GM18909 (cell line): ENCODE measurements around the gene HK3.

ENCODE experiments used
- ATAC-seq: cut with Tn5 transposase; IDR thresholded peaks from one replicate; pipeline ENCODE4 v1.9.1; 2021; ENCODE audit warnings: mild to moderate bottlenecking; ENCODE audit not compliant: unreplicated experiment, poor library complexity

Gene HK3, protein sequence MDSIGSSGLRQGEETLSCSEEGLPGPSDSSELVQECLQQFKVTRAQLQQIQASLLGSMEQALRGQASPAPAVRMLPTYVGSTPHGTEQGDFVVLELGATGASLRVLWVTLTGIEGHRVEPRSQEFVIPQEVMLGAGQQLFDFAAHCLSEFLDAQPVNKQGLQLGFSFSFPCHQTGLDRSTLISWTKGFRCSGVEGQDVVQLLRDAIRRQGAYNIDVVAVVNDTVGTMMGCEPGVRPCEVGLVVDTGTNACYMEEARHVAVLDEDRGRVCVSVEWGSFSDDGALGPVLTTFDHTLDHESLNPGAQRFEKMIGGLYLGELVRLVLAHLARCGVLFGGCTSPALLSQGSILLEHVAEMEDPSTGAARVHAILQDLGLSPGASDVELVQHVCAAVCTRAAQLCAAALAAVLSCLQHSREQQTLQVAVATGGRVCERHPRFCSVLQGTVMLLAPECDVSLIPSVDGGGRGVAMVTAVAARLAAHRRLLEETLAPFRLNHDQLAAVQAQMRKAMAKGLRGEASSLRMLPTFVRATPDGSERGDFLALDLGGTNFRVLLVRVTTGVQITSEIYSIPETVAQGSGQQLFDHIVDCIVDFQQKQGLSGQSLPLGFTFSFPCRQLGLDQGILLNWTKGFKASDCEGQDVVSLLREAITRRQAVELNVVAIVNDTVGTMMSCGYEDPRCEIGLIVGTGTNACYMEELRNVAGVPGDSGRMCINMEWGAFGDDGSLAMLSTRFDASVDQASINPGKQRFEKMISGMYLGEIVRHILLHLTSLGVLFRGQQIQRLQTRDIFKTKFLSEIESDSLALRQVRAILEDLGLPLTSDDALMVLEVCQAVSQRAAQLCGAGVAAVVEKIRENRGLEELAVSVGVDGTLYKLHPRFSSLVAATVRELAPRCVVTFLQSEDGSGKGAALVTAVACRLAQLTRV

DNA sequence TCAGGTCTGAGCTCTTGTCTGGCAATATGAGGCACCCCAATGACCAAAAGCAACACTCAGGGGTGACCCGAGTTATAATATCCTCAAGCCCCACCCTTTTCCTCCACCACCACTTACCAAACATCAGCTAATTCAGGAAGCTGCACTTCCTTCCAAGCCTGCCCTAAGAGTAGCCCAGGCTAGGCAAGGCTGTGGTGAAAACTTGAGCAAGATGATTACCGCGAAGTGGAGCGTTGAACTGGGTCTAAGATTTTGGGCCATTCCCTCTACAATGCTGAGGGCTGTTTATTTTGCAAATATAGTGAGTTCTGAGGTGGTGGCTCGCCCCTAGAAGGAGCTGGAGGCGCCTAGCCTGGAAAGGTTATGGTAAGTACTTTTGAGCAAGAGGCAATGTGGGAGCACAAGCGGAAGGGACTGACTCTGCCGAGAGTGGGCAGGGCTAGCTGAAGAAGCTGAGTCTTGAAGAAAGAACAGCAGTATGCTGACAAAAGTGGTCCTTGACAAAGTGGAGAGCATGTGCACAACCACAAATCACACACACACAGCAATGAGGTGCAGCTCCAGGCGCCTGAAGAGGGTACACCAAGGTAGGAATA lies at the start of gene HK3:
TSS of gene HK3 (minus strand) at position 51 of the 596 bp plus-strand sequence. CDS start 3,187 bp downstream, outside the sequence.
- no peak for ATAC-seq

DNA sequence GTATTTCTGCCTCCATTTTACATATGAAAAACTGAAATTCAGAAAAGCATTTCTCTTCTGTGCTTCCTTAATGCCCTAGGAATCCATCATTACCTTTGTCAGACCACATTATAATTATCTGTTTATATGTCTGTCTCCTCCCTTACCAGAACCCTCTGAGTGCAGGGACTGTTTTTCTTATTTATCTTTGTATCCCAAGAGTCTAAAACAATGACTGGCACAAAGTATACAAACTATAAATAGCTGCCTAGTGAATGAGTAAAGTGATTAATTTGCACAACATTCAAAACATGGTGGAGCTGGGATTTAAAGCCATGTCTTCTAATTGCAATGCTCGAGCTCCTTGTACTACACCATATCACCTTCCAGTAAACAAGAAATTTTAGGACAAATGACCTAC lies 49.3 kb upstream of the HK3 start:
- no peak for ATAC-seq

DNA sequence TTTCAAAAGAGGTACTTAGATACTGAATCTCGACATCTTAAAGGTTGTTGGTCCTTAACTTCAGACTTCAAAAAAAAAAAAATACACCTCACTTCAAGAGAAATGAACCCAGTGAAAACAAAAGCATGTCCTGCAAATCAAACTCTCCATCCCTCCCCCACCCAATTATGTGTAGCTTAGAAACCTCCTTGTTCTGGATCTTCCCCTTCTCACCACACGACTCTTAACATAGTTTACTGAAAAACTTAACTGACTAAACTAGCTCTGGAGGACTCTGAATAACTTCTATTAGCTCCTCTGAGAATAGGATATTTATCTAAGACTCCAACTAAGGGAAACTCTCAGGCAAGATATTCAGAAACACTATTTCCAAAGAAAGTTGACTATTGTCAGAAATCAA lies 48.7 kb upstream of the HK3 start:
- no peak for ATAC-seq

DNA sequence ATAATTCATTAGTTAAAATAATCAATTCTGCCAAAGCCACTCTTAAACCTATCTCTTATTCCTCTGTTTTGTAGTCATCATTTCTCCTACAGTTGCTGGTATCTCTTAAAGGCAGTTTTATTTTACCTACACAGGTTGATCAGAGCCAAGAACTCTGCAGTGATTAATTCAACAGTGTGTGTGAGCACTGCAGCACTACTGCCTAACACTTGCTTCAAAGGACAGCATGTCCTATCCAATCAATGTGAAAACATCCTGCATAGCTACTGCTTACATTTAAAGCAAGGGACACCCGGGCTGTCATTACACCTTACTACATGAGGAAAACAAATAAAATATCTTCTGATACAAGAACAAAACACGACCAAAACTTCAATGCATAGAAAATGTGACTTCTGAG lies 45.1 kb upstream of the HK3 start:
- ATAC-seq: no peak

DNA sequence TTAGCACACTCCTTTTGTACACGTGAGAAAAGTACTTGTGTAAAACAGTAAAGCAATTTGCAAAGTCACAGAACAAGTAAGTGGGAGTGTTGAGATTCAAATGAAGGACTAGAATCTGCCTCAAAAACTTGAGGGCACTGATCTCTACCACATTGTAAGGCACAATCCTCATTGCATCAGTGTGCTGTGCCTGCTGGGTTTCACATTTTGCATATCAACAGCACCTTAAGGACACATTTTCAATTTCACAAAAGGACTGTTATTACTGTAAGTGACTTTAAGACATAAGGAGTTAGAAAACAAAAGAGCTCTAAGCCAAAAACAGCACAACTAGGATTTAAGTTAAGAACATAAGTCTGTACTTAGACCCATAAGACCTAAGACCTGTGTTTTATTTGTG lies 44.7 kb upstream of the HK3 start:
- no peak for ATAC-seq

DNA sequence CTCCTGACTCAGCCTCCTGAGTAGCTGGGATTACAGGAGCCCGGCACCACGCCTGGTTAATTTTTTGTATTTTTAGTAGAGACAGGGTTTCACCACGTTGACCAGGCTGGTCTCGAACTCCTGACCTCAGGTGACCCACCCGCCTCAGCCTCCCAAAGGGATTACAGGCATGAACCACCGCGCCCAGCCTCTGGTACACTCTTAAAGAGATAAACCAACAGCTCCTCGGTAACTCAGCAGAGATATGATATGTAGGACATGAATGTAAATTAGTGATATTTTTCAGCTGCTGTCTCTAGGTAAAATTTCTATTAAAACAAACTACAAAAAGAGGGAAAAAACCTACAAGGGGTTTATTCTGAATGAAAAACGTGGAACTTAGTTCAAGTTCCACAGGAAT lies 42.8 kb upstream of the HK3 start:
- ATAC-seq: no peak

DNA sequence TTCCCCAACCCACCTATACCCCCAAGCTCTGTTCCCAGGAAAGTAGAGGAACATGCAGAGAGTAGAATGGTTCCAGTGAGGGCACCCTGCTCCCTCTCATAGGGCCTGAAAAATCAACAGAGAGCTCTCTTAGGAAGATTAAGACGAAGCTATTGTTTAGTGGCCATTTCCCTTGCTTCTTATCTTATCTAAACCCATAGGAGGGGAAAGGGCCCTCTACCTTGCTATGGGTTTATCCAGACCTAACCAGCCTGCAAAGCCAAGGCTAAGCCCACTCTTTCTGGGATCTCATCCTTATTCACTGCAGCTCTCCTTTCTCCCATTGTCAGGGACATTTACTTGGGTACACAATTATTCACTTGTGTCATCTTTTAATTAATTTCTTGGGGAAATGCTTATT lies 39.3 kb upstream of the HK3 start:
- ATAC-seq: no peak

DNA sequence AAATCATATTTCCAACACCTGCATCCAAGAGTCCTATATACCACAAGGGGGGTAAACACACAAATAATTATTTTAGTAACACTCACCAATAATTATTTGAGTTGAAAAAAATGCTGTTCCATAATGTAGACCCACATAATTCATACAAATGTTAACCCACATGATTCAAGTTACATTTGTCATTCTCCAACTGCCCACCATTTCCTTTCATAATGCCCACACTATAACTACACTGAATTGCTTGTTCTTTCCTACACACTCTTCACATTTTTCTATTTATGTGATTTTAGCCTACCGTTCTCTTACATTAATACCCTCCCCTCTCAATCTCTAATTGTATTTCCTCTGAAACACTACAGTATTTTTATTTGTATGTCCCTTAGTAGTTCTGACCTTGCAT lies 35.9 kb upstream of the HK3 start:
- ATAC-seq: no peak

DNA sequence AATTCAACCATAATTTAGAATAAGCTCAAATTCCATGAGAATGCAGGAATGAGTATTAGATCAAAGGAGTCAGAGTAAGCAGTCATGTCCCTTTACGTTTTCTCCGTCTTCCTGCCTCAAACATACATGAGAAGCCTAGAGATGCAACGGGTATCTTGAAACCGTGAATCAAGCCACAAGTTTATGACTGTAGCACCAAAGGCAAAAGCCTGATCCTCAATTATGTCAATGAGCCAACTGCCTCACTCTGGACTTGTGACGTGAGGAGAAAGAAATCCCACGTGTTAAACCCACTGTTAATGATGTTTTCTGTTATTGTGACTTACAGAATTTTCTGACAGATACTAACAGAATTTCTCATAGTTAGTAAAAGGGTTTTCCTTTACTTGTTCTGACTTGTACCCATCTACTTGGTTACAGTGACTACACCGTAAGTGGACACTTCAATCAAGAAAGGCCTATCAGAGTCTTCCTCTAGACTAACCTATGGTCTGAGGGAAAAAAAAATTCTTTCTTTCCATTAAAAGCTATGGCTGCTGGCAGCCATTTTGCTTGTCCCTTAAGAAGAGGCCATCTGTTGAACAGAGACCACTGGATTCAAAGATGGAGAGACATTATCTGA lies 35.3 kb upstream of the HK3 start:
- ATAC-seq: no peak

DNA sequence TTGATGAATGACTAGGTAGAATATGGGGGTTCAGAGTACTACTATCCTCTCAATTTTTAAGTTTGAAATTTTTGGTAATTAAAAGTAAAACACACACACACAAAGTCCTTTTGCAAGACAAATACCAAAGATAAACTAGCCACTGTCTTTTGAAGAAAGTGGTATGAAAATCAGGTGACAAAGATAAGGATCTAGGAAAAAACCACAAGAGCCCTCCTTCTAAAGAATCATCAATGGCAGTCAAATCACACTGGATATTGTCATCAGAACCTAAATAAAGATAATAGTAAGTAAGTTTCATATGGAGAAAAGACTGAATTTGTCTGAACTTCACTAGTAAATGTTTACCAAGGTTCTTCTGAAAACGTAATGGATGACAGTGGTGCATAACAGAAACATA lies 30.5 kb upstream of the HK3 start:
- no peak for ATAC-seq

DNA sequence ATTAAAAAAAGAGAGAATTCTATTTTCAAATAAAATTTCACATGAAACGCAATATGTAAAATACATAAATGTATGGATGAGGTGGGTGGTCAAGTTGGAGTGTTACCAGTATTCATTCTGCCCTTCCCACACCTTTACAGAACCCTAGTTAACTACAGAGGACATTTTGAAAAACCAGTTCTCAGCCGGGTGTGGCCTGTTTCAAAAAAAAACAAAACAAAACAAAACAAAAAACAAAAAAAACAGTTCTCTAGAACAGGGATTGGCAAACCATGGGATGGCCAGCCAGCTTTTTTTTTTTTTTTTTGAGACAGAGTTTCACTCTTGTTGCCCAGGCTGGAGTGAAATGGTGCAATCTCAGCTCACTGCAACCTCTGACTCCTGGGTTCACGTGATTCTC lies 28.4 kb upstream of the HK3 start:
- ATAC-seq: no peak

DNA sequence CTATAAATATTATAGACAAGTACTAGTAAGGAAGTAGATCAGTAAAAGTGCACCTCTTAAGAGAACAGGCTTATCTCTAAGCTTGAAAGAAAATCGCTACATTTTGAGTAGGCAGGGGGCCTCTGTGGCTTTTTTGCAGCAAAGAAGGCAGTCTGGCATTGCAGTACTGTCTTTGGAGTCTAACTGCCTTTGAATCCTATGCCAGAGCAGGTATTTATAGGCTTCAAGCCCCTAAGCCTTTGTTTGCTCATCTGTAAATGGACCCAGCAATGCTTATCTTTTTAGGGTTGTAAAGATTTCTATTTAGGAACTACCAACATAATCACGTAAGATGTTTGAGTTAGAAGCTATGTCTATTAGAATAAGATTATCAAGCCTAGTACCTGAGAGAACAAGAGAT lies 23.7 kb upstream of the HK3 start:
- no peak for ATAC-seq

DNA sequence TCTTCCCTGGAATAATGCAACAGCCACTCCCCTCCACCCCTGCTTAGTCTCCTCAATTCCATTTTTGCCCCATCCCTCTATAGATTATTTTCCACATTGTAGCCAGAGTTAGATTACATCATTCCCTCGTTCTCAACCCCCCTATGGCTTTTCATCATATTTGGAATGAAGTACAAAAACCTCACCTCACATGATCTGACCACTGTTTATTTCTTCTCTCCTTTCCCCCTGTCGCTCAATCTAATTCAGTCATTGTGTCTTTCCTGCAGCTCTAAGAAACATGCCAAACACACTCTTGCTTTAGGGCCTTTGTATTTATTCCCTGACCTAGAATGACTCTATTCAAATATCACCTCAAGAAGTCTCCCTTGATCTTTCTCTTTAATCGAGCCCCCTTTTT lies 22.6 kb upstream of the HK3 start:
- no peak for ATAC-seq

DNA sequence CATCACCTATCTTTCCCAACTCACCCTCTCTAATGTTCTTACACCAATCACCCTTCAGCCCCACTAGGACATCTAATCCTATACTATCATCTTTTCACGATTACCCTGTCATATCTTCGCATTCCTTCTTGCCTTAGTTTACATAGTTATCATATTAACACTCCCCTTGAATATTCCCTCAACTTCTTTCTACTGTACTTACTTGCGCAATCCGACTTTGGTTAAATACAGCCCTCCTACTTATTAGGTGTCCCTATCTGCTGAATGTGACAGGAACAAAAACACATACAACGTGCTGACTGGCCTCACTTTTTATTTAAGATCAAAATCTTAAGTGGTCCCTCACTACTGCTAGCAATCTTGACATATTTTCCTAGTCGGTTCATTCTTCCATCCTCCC lies 19.5 kb upstream of the HK3 start:
- no peak for ATAC-seq

DNA sequence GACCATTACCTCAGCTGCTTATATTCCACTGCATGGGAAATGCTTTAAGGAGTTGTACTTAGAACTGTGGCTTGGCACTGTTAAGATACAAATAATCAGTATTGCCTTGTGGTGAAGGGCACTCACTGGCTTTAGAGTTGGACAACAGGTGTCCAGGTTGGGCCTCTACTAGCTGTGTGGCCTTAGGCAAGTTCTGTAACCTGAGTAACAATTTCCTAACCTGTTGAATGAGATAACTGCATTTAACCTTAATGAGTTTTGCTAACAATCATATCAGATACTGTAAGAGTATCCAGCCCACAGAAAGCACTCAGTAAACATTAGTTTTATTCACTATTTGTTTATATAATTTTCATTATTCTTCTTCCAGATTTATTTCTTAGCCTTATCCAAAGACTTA lies 17.2 kb upstream of the HK3 start:
- ATAC-seq: no peak

DNA sequence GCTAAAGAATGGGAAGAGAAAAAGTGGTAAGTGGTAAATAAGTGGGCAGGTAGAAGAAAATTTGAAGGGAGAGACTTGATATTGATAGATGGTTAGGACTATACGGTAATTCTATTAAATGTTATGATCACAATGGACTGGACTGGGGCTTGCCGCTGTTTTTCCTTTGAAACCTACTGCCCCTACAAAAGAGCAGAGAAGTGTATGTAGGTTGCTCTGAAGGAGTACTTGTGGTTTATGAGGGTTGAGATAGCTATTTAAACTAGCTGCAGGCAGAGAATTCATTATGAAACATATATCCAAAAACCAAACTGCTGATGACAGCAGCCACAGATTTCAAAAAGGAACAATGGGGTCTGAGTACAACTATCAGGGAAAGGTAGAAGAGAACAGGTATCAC lies 16.8 kb upstream of the HK3 start:
- no peak for ATAC-seq

DNA sequence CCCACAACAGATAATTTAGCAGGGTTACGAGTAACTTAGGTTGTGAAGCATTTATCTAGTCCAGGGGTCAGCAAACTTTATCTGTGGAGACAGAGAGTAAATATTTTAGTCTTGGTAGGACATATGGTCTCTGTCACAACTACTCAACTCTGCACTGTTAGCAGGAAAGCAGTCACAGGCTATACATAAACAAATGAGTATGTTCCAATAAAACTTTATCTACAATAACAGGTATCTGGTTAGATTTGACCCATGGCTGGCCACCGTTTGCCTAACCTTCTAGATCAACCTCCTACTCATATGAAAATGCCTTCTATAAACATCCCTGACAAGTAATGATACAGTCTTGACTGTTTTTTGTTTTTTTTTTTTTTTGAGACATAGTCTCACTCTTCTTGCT lies 13.0 kb upstream of the HK3 start:
- no peak for ATAC-seq

DNA sequence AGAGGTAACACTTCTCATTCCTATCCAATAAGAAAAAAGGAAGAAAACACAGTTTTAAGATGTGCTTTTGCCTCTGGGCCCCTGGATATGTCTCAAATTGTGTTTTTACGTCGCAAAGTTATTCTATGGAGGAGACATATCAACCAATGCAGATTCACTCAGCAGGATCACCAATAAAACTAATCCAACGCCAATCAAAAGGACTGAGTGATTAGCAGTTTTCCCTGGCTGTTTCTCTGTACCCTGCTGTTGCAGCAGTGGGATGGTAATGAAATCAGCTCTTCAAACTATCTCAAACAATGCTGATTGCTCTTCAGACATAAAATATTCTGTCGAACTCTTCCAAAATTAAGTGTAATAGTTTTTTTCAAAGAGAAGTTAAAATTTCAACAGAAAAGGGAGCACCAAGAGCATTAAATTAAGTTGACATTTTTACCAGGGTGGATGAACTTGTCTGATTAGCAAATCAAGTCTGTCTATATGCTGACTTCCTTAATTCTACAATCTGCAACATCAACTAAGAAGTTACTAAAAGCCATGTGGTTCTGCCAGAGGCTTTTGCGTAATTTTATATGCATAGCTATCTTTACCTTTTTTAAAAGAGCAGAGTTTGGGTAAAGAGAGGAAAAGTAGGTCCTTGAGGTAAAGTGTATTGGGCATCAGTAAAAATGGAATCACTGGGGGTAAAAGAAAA lies 9.7 kb upstream of the HK3 start:
- no peak for ATAC-seq

DNA sequence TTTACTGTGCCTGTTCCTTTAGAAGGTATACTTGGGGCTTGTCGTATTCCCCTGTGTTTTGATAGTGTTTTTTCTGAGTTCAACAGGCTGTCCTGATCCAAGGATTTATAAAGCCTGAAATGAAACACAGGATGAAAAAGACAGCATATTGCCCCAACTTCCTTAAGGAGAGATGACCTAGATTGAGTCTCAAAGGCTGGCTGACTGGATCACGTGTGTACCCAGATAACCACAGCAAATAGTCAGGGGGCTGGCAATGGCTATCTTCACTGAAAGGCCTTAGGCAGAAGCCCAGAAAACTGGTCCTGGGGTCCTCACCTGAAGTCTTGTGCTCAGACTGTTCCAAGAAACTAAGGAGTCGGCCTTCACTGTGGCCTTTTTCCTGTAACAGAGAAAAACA lies 7.7 kb upstream of the HK3 start:
- no peak for ATAC-seq

DNA sequence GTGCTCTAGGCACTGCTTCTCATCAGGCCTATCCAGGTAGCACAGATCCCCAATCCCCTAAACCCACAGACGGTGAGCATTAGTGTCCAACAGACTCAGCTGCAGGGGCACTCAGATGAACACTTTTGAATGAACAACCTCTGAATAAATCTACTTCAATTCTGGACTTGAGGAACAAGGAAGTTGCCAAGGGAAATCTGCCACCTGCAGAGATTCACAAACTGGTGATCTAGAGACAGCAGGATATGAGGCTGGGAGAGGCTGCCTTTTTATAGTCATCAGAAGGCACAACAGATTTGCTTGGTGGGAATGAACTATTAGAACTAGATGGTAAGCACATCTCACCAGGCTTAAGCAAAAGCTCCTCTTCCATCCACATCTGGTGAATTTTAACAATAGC lies 7.0 kb upstream of the HK3 start:
- ATAC-seq: no peak
